ENCODE results near the gene PRCP.

Gene PRCP

GRCh38 chr11:82778776-82779175 lies 121.5 kb downstream of the PRCP start:
- no peak for DNase-seq (ENCODE audit: low spot score)

GRCh38 chr11:82776377-82776776 lies 123.9 kb downstream of the PRCP start:
- DNase-seq (ENCODE audit: low spot score) = no peak

- DNase-seq (ENCODE audit: low spot score) = peak; percentile 52
These were observed 124.4 kb downstream of the PRCP start for GRCh38 chr11:82775736-82776346.

DNA sequence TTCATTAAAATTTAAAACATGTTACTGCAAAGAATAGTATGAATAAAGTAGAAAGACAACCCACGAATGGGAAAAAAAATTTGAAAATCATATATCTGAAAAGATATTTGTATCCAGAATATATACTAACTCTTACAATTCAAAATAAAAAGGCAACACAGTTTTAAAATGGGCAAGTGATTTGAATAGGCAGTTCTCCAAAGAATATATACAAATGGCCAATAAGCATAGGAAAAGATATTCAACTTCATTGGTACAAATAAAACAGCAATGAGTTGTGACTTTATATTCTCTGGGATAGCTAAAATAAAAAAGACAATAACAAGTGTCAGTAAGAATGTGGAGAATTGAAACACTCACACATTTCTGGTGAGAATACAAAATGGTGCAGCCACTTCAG lies 125.0 kb downstream of the PRCP start:
- no peak for DNase-seq (ENCODE audit: low spot score)

Measured in ecto neural progenitor cell (in vitro differentiated cells).